ENCODE results near the gene CABCOCO1. TPM values are rescaled to one million over a fixed set of nuclear protein-coding genes. Genes with fewer than 3 reads are reported as not detected.
"Not testable (repeated sequence)": the region's sequence is repeated elsewhere in the genome, so short reads cannot be mapped to it uniquely, and the experiment has no call there.

CABCOCO1 gene
- total RNA-seq, 1 donor from 2014 or later = 0.28 TPM

DNA sequence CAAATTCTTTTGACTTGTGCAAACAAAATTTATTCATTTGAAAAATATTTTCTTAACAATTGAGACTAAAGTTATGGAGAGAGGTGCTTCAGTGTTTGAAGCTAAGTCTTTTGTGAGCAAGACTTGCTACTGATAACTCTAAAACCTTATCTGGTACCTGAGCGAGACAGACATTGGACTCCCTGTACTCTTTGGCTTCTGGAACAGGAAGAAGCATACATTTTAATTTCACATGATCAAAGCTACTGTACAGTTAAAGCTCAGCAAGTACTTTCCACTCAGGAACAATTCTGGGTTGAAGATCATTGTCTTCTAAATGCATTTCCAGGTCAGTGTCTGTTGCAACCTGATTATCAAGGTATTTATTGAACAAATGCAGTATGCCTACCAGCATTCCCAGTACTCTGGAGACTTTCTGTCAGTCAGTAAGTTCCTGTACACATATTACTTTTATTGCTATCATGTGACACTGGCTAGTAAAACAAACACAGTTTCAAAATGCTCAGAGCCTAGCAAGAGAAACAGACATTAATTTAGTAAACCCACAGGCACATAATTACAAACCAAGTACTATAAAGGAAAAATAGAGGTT lies 42.4 kb downstream of the CABCOCO1 start:
- TF ChIP-seq, protein P1, sequence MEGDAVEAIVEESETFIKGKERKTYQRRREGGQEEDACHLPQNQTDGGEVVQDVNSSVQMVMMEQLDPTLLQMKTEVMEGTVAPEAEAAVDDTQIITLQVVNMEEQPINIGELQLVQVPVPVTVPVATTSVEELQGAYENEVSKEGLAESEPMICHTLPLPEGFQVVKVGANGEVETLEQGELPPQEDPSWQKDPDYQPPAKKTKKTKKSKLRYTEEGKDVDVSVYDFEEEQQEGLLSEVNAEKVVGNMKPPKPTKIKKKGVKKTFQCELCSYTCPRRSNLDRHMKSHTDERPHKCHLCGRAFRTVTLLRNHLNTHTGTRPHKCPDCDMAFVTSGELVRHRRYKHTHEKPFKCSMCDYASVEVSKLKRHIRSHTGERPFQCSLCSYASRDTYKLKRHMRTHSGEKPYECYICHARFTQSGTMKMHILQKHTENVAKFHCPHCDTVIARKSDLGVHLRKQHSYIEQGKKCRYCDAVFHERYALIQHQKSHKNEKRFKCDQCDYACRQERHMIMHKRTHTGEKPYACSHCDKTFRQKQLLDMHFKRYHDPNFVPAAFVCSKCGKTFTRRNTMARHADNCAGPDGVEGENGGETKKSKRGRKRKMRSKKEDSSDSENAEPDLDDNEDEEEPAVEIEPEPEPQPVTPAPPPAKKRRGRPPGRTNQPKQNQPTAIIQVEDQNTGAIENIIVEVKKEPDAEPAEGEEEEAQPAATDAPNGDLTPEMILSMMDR (IDR thresholded peaks at IDR 0.05; ENCODE audit: unreplicated experiment) = no peak
- Mint-ChIP-seq H3K4me3 (ENCODE audit: unreplicated experiment) (no peak overlapping the region), H3K27ac (ENCODE audit: unreplicated experiment) (no peak overlapping the region), H3K9me3 (ENCODE audit: unreplicated experiment) (no peaks in the 10 kb centered on the region), H3K36me3 (ENCODE audit: low read depth, unreplicated experiment) (no peaks in the 10 kb centered on the region), H3K4me1 (ENCODE audit: unreplicated experiment) (no peaks in the 10 kb centered on the region), H3K27me3 (ENCODE audit: unreplicated experiment) (no peaks in the 10 kb centered on the region)
- DNase-seq (ENCODE audit: low spot score) = no peak

DNA sequence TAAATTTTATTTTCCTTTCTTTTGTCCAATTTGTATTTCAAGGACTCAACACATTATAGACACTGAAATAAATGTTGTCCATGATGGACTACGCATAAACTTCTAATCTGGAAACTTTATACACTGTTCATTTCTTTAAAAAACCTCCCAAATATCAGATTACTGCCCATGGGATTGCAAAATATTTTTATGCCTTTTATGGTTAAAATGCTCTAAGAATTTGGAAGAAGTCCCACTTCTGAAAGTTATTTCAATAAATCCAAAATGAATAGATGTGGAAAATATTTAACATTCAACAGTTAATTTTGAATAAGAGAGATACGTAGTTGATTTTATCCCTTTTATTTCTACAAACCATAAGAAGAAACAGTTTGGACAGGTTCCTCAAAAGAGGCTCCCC lies 46.1 kb downstream of the CABCOCO1 start:
- Mint-ChIP-seq H3K9me3 (ENCODE audit: unreplicated experiment) (no peaks in the 10 kb centered on the region), H3K36me3 (ENCODE audit: low read depth, unreplicated experiment) (no peaks in the 10 kb centered on the region), H3K27ac (ENCODE audit: unreplicated experiment) (no peak overlapping the region), H3K4me1 (ENCODE audit: unreplicated experiment) (no peaks in the 10 kb centered on the region), H3K4me3 (ENCODE audit: unreplicated experiment) (no peak overlapping the region), H3K27me3 (ENCODE audit: unreplicated experiment) (no peaks in the 10 kb centered on the region)
- TF ChIP-seq, protein P1 (IDR thresholded peaks at IDR 0.05; ENCODE audit: unreplicated experiment) = no peak
- no peak for DNase-seq (ENCODE audit: low spot score)

DNA sequence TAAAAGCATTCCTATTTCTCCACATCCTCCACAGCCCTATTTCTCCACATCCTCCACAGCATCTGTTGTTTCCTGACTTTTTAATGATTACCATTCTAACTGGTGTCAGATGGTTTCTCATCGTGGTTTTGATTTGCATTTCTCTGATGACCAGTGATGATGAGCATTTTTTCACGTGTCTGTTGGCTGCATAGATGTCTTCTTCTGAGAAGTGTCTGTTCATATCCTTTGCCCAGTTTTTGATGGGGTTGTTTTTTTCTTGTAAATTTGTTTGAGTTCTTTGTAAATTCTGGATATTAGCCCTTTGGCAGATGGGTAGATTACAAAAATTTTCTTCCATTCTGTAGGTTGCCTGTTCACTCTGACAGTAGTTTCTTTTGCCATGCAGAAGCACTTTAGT lies 49.4 kb downstream of the CABCOCO1 start:
- not testable (repeated sequence) for H3K4me1 Mint-ChIP-seq (ENCODE audit: unreplicated experiment); H3K9me3 Mint-ChIP-seq (ENCODE audit: unreplicated experiment); H3K4me3 Mint-ChIP-seq (ENCODE audit: unreplicated experiment); H3K36me3 Mint-ChIP-seq (ENCODE audit: low read depth, unreplicated experiment); DNase-seq (ENCODE audit: low spot score); H3K27ac Mint-ChIP-seq (ENCODE audit: unreplicated experiment); H3K27me3 Mint-ChIP-seq (ENCODE audit: unreplicated experiment)

DNA sequence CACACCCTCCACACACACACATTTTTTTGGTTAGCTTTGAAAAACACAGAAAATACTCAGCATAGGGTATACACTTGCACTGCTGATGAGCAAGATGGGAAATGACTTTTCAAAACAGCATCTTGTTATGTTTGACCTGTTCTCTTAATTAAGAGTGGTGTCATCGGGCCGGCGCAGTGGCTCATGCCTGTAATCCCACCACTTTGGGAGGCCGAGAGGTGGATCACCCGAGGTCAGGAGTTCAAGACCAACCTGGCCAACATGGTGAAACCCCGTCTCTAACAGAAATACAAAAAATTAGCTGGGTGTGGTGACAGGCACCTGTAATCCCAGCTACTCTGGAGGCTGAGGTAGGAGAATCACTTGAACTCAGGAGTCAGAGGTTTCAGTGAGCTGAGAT lies 56.7 kb downstream of the CABCOCO1 start:
- H3K4me3 Mint-ChIP-seq (ENCODE audit: unreplicated experiment); H3K36me3 Mint-ChIP-seq (ENCODE audit: low read depth, unreplicated experiment); H3K9me3 Mint-ChIP-seq (ENCODE audit: unreplicated experiment); H3K27me3 Mint-ChIP-seq (ENCODE audit: unreplicated experiment); DNase-seq (ENCODE audit: low spot score); H3K27ac Mint-ChIP-seq (ENCODE audit: unreplicated experiment); H3K4me1 Mint-ChIP-seq (ENCODE audit: unreplicated experiment): not testable (repeated sequence)

DNA sequence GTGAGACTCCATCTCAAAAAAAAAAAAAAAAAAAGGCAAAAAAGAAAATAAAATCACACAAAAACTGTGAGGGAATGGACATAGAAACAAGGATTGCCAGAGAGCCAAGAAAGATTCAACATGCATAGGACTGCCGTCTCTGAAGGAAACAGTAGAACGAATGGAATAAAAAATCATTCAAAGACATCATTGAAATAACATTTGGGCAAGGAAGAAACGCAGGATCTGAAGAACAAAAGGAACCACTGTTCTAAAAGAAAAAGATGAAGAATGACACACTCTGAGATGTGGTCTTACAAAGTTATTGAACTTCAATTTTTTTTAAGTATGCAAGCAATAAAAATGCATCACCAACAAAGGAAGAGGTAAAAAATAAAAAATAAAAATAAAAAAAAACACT lies 57.2 kb downstream of the CABCOCO1 start:
- H3K4me1 Mint-ChIP-seq (ENCODE audit: unreplicated experiment) = no peaks in the 10 kb centered on the region
- no peak overlapping the region for H3K27ac Mint-ChIP-seq (ENCODE audit: unreplicated experiment)
- TF ChIP-seq, protein P1 (IDR thresholded peaks at IDR 0.05; ENCODE audit: unreplicated experiment) = no peak
- no peaks in the 10 kb centered on the region for H3K27me3 Mint-ChIP-seq (ENCODE audit: unreplicated experiment)
- no peaks in the 10 kb centered on the region for H3K9me3 Mint-ChIP-seq (ENCODE audit: unreplicated experiment)
- DNase-seq (ENCODE audit: low spot score) = no peak
- H3K4me3 Mint-ChIP-seq (ENCODE audit: unreplicated experiment) = no peak overlapping the region
- no peaks in the 10 kb centered on the region for H3K36me3 Mint-ChIP-seq (ENCODE audit: low read depth, unreplicated experiment)

DNA sequence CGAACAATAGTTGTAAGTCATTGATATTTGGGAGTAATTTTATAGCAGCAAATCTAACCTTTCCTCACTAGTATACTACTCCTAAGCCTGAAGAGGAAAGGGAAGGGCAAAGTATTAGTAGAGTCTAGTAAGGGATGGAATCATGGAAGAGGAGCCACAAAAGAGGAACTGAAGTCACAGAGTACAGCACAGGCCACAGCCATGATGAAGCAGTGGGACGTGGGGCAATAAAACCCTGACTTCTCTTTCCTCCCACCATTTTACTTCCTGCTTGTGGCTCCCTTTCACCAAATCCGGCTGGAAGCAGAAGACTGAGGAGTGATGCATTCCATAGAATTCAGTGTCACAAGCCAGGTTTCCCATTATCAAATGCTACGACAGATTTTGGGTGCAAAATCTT lies 58.7 kb downstream of the CABCOCO1 start:
- Mint-ChIP-seq H3K36me3 (ENCODE audit: low read depth, unreplicated experiment) (no peaks in the 10 kb centered on the region), H3K4me3 (ENCODE audit: unreplicated experiment) (no peak overlapping the region), H3K9me3 (ENCODE audit: unreplicated experiment) (no peaks in the 10 kb centered on the region), H3K27me3 (ENCODE audit: unreplicated experiment) (no peaks in the 10 kb centered on the region), H3K27ac (ENCODE audit: unreplicated experiment) (no peak overlapping the region), H3K4me1 (ENCODE audit: unreplicated experiment) (no peaks in the 10 kb centered on the region)
- TF ChIP-seq, protein P1 (IDR thresholded peaks at IDR 0.05; ENCODE audit: unreplicated experiment) = no peak
- no peak for DNase-seq (ENCODE audit: low spot score)

DNA sequence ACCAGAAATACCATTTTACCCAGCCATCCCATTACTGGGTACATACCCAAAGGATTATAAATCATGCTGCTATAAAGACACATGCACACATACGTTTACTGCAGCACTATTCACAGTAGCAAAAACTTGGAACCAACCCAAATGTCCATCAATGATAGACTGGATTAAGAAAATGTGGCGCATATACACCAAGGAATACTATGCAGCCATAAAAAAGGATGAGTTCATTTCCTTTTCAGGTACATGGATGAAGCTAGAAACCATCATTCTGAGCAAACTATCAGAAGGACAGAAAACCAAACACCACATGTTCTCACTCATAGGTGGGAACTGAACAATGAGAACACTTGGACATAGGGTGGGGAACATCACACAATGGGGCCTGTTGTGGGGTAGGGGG lies 62.5 kb downstream of the CABCOCO1 start:
- H3K27me3 Mint-ChIP-seq (ENCODE audit: unreplicated experiment); DNase-seq (ENCODE audit: low spot score); H3K9me3 Mint-ChIP-seq (ENCODE audit: unreplicated experiment); H3K36me3 Mint-ChIP-seq (ENCODE audit: low read depth, unreplicated experiment); H3K4me3 Mint-ChIP-seq (ENCODE audit: unreplicated experiment); H3K4me1 Mint-ChIP-seq (ENCODE audit: unreplicated experiment); H3K27ac Mint-ChIP-seq (ENCODE audit: unreplicated experiment): not testable (repeated sequence)

All from endothelial cell (in vitro differentiated cells).